Motor neuron (in vitro differentiated cells): ENCODE measurements around the gene CRK. TPM values are rescaled to one million over a fixed set of nuclear protein-coding genes. Genes with fewer than 3 reads are reported as not detected.

Experiments
- ATAC-seq, 8 experiments: fragments of 200-7000 bp; cut with Tn5 transposase; replicated peaks in 6 of 8; 2 replicates each; pipeline ENCODE4 v1.8.0; 2021; ENCODE audit warnings: mild to moderate bottlenecking in 8 of 8, moderate library complexity in 8 of 8
- H3K27ac ChIP-seq, 2 donors: fragments of 250-450 bp; sonication (Bioruptor Pico); 2 replicates each; pipeline ENCODE4 v1.9.0; 2021; ENCODE audit warnings: antibody characterized with exemption in 2 of 2, mild to moderate bottlenecking in 2 of 2, moderate library complexity in 1 of 2
- H3K4me1 ChIP-seq, 2 donors: fragments of 250-450 bp; sonication (Bioruptor Pico); replicated peaks in 1 of 2; 2 replicates each; pipeline ENCODE4 v1.6.1; 2021; ENCODE audit warnings: antibody characterized with exemption in 2 of 2, mild to moderate bottlenecking in 2 of 2, moderate library complexity in 1 of 2
- H3K4me3 ChIP-seq, 5 donors: fragments of 250-450 bp; sonication (Bioruptor Pico); 2 replicates each; pipeline ENCODE4 v1.9.0; 2021; ENCODE audit warnings: antibody characterized with exemption in 5 of 5, mild to moderate bottlenecking in 5 of 5, moderate library complexity in 4 of 5
- WGBS, 10 experiments: fragments of 450-650 bp; shearing (Covaris generic); methylation state at CpG; one replicate each; pipeline ENCODE4 v1.0.0; 2022; 5-methylcytosine and 5-hydroxymethylcytosine counted together
- in situ Hi-C, 9 experiments: fragments of 400-800 bp; cut with MboI; loops; one replicate each; pipeline ENCODE4 v1.15.0; 2021; ENCODE audit warnings: low sequenced_read_pairs in 9 of 9, low pct_unique_long_range_greater_than_20kb in 2 of 9; ENCODE audit not compliant: unreplicated experiment in 9 of 9
- total RNA-seq, 8 experiments: library from RNA; unstranded; fragments of 300-600 nt; gene quantifications; 2 replicates each; pipeline versions ENCODE4 v1.2.3 to v1.2.4, GENCODE V29; 2022

The CRK gene
- total RNA-seq, 8 experiments from 2014 or later: 25.2 to 62.4 (median 40.1) TPM

DNA sequence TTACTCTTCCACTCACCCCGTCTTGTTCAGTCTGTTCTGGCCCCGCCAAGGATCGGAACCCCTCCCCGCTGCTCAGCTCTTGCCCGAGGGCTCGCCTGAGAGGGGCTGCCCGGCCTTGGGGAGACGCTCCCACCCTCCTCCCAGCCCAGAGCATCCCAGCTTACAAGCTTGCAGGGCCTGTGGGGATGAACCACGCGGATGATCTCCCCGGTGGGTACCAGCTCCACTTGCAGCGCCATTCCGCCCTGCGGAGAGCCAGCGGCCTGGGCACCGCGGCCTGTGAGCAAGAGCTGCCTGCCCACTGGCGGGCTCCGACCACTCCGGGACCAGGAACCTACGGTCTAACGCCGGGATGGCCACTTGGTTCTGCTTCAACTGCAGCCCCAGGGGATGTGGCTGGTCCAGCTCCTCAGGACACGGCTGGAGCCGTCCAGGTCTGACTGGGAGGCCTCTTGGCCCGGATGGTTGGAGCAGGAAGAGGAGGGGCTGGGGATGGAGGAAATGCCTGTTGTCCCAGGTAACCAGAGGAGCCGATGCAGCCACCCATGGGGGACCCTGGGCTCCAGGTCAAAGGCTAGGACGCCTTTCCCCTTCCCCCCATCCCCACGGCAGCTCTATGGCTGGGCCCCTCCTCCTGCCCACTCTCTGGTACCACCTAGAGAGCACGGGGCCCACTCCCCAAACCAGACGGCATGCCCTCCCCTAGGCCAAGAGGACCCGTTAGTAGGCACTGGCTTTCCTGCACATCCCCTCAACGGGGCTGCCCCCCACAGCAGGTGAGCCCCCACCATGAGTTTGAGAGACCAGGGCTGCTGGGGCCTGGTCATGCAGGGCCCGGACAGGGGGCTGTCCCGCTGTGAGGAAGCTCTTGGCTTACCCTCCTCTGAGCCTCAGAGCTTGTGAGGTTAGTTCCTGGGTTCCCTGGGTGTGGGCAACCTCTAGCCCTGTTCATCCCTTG is 36.5 kb upstream of the CRK start, which contains the start of gene MYO1C:
Gene MYO1C (minus strand): TSS at position 438 of the 958 bp plus-strand sequence. CDS start 199 bp downstream, at position 239.
- WGBS, 10 experiments: 50 to 100% methylated on average over 2 to 5 of the region's 35 CpGs; no CpG with 5 or more reads in 8 of the 10 experiments
- H3K4me3 ChIP-seq: peak within 1 kb of the TSS; percentile 35 to 58 (median 56)
- H3K27ac ChIP-seq: peak within 1 kb of the TSS in 1 of 2 donors; percentile 72
- in situ Hi-C loops: no loop called here
- peaks cover 11 to 12% of the 10 kb centered on the region in 2 donors for H3K4me1 ChIP-seq
- no peak for ATAC-seq

DNA sequence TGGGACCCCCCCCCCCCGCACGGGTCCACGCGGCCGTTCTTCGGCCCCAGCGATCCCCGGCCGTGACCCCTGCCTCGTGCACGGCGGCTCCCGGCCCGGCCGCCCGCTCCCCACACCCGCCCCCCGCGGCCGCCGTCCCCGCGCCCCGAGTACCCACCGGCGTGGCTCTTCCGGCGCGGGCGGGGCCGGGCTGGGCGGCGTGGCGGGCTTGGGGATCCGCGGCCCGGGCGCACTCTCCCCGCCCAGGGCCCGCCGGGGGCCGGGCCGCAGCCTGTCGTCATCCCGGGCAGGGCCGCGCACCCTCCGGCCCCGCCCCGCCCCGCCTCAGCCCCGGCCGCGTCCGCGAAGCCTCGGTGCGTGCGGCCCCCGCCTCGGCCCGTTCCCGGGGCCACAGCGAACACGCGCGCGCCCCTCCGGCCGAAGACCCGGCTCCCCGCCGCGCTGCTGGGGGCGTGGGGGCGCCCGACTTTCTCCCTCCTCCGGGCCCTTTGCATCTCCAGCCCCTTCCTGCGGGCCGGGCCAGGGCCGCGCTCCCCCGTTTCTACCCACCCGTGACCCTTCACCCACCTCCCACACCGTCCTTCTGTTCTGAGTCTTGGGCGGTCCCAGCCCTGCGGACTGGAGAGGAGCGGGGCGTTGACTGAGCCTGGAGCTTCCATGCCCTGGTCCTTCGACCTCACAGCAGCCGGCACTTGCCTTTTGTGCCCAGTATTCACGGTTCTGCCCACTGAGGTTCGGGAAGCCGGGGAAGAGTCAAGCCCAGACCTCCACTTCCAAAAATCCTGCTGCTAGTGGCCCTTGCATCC is 35.6 kb upstream of the CRK start:
- Histone ChIP-seq H3K4me1 (peaks cover 12 to 17% of the 10 kb centered on the region in 2 donors), H3K4me3 (peak overlapping the region; percentile 35 to 58 (median 56)), H3K27ac (peak overlapping the region in 1 of 2 donors; percentile 72)
- WGBS, 10 experiments: 0 to 80% (median 44%) methylated on average over 1 to 4 of the region's 94 CpGs; no CpG with 5 or more reads in 5 of the 10 experiments
- ATAC-seq: peak; percentile 64 to 73 (median 71)
- in situ Hi-C loops: no loop called here

GRCh38 chr17:1490643-1491442 is 34.8 kb upstream of the CRK start:
- Histone ChIP-seq H3K4me1 (peaks cover 17% of the 10 kb centered on the region in 2 donors), H3K4me3 (peak overlapping the region; percentile 35 to 58 (median 56)), H3K27ac (peak overlapping the region in 1 of 2 donors; percentile 72)
- in situ Hi-C loops: no loop called here
- peak; percentile 51 to 67 (median 62) for ATAC-seq
- 3 to 7% methylated on average over 3 to 9 of the region's 52 CpGs; no CpG with 5 or more reads in 8 of the 10 experiments for WGBS, 10 experiments

DNA sequence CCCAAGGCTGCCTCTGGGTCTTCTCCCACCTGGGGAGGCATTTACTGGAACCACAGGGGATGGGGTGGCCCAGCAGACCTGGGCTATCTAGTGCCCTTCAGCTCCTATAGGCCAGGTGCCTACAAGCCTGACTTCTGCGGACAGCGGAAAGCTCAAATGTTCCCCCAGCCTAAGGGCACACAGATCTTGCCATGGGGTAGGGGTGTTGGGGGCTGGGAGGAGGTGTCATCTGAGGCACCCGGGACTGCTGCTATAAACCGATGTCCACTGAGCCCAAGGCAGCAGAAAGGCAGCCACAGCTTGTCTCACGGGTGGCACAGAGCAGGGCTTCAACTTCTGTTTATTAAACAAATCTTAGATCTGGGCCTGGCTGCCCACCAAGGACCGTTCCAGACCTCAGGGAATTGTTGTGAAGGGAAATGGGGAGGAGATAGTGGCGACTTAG is 32.8 kb upstream of the CRK start:
- Histone ChIP-seq H3K4me3 (peak overlapping the region in 1 of 5 donors; percentile 38), H3K27ac (peak overlapping the region in 1 of 2 donors; percentile 84), H3K4me1 (peaks cover 24 to 26% of the 10 kb centered on the region in 2 donors)
- ATAC-seq: no peak
- in situ Hi-C loops: no loop called here
- no CpG with 5 or more reads among the region's 7 CpGs for WGBS, 10 experiments

GRCh38 chr17:1487939-1488825 is 32.1 kb upstream of the CRK start:
- peak; percentile 13 to 47 (median 35) for ATAC-seq
- in situ Hi-C loops: no loop called here
- Histone ChIP-seq H3K4me1 (peaks cover 23 to 24% of the 10 kb centered on the region in 2 donors), H3K27ac (peak overlapping the region in 1 of 2 donors; percentile 84), H3K4me3 (peak overlapping the region; percentile 29 to 41 (median 37))
- WGBS, 10 experiments: 6 to 58% (median 18%) methylated on average over 1 to 17 of the region's 72 CpGs; no CpG with 5 or more reads in 6 of the 10 experiments

DNA sequence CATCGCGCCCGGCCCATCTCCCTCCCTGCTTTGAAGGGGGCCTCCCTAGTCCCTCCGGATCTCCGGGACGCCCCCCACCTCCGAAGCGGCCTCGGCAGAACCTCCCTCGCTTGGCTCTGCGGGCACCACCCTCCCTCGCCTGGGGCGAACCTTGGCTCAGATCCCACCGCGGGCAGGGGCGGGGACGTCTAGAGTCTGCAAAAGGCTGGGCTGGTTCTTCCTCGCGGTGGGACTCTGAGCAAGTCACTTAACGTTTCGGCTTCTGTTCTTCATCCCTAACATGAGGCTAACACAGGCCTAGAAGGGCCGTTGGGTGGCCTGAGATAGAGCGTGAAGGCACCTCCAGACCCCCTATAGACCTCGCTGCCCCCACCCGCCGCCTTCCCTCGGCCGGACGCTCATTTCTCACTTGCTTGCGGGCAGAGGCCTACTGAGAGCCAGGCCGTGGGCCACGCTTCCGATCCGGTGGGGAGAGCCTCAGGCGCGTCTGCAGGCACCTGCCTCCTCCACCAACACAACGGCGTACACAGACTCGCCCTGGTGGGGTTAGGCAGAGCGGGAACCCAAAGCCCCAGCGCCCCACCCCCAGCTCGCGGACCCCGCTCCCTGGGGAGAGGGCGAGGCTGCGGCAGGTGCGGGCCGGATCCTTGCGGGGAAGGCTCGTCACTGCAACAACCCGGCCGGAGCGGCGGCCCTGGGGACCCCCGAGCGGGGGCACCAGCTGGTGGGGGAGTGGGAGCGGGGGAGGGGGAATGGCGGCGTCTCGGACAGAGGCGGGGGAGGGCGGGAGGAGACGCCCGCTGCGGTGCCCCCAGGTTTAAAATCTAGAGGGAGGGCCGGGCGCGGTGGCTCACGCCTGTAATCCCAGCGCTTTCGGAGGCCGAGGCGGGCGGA is 31.0 kb upstream of the CRK start:
- Histone ChIP-seq H3K4me1 (peaks cover 23 to 24% of the 10 kb centered on the region in 2 donors), H3K27ac (peak overlapping the region in 1 of 2 donors; percentile 84), H3K4me3 (peak overlapping the region; percentile 29 to 41 (median 37))
- WGBS, 10 experiments: 3 to 30% methylated on average over 2 to 6 of the region's 74 CpGs; no CpG with 5 or more reads in 8 of the 10 experiments
- in situ Hi-C loops: no loop called here
- ATAC-seq: peak in 3 of 8 experiments; percentile 1 to 5 (median 2)

- WGBS, 10 experiments: 20% methylated on average over 1 of the region's 127 CpGs; no CpG with 5 or more reads in 9 of the 10 experiments
- Histone ChIP-seq H3K4me1 (peaks cover 20% of the 10 kb centered on the region in 2 donors), H3K27ac (peak overlapping the region in 1 of 2 donors; percentile 54), H3K4me3 (peak overlapping the region; percentile 39 to 66 (median 47))
- ATAC-seq: peak; percentile 7 to 37 (median 22)
- in situ Hi-C loops: no loop called here
Observed at GRCh38 chr17:1485423-1486376, 29.7 kb upstream of the CRK start.

GRCh38 chr17:1484676-1485422 is 28.8 kb upstream of the CRK start:
- ATAC-seq: peak; percentile 28 to 71 (median 54)
- 20 to 60% (median 40%) methylated on average over 1 of the region's 19 CpGs; no CpG with 5 or more reads in 7 of the 10 experiments for WGBS, 10 experiments
- H3K27ac ChIP-seq: peak overlapping the region in 1 of 2 donors; percentile 54
- peak overlapping the region; percentile 39 to 66 (median 47) for H3K4me3 ChIP-seq
- H3K4me1 ChIP-seq: peaks cover 16 to 18% of the 10 kb centered on the region in 2 donors
- in situ Hi-C loops: no loop called here

GRCh38 chr17:1484060-1484535 is 28.1 kb upstream of the CRK start:
- H3K4me1 ChIP-seq: peaks cover 16 to 18% of the 10 kb centered on the region in 2 donors
- in situ Hi-C loops: no loop called here
- no peak for ATAC-seq
- 80 to 100% (median 100%) methylated on average over 1 to 3 of the region's 29 CpGs; no CpG with 5 or more reads in 6 of the 10 experiments for whole genome bisulfite sequencing, 10 experiments
- no peak overlapping the region for H3K4me3 ChIP-seq
- no peak overlapping the region for H3K27ac ChIP-seq
